K562 (cell line): ENCODE measurements around the gene PPP1CB. TPM values are rescaled to one million over a fixed set of nuclear protein-coding genes. Genes with fewer than 3 reads are reported as not detected.
A peak's percentile ranks its signal among the peaks of the same experiment; 100 is the strongest.

Experiments used
- ARID1B ChIP-seq: fragments of 450-650 bp; IDR thresholded peaks from 2 replicates; pipeline ENCODE4 v1.6.1; 2016; ENCODE audit warnings: antibody characterized with exemption, mild to moderate bottlenecking, inconsistent platforms
- EHMT2 ChIP-seq: fragments of 450-650 bp; IDR thresholded peaks from 2 replicates; pipeline ENCODE4 v1.6.1; 2018; ENCODE audit warnings: antibody characterized with exemption
- KDM2B ChIP-seq: fragments of 250-450 bp; sonication (Bioruptor Pico); IDR thresholded peaks from 2 replicates; pipeline ENCODE4 v1.8.0; 2021; ENCODE audit warnings: mild to moderate bottlenecking, moderate library complexity
- NBN ChIP-seq: fragments of 450-650 bp; IDR thresholded peaks from 2 replicates; pipeline ENCODE4 v1.6.1; 2016; ENCODE audit warnings: low read depth, mild to moderate bottlenecking
- SMARCA4 ChIP-seq: fragments of 450-650 bp; IDR thresholded peaks from 2 replicates; pipeline ENCODE4 v1.6.1; 2016
- TAL1 ChIP-seq: fragments of 450-650 bp; IDR thresholded peaks from 2 replicates; pipeline ENCODE4 v1.6.1; 2016; ENCODE audit warnings: mild to moderate bottlenecking
- TCF3 ChIP-seq: sonication (generic); formaldehyde crosslinking; IDR thresholded peaks from 2 replicates; pipeline ENCODE4 v1.4.0; 2020; ENCODE audit warnings: mild to moderate bottlenecking, missing genetic modification reagents
- TEAD4 ChIP-seq, 2 experiments: sonication (generic) in 1 of 2; formaldehyde crosslinking in 1 of 2; IDR thresholded peaks; 2 replicates each; pipeline versions ENCODE4 v1.6.1 to v1.8.0; 2012 to 2022; ENCODE audit warnings: borderline replicate concordance in 1 of 2, inconsistent platforms in 1 of 2, low read length in 1 of 2, mild to moderate bottlenecking in 1 of 2, missing genetic modification reagents in 1 of 2
- YBX1 ChIP-seq: fragments of 450-650 bp; IDR thresholded peaks from 2 replicates; pipeline ENCODE4 v1.7.1; 2016; ENCODE audit warnings: mild to moderate bottlenecking
- ZFP30 ChIP-seq: fragments of 250-450 bp; sonication (Bioruptor Pico); IDR thresholded peaks from 2 replicates; pipeline ENCODE4 v1.8.0; 2022; ENCODE audit warnings: moderate library complexity, mild to moderate bottlenecking, inconsistent platforms, borderline replicate concordance
- ZNF707 ChIP-seq: fragments of 250-450 bp; sonication (Bioruptor Pico); conservative IDR thresholded peaks from 2 replicates; pipeline ENCODE4 v1.8.0; 2022; ENCODE audit warnings: inconsistent platforms, mild to moderate bottlenecking, moderate library complexity
- ZSCAN29 ChIP-seq: fragments of 450-650 bp; IDR thresholded peaks from 2 replicates; pipeline ENCODE4 v1.6.1; 2017
- polyA plus RNA-seq, 8 experiments: library from polyadenylated mRNA; depleted of rRNA in 4 of 8; stranded (reverse) in 5 of 8; unstranded in 3 of 8; fragments of >200 nt; fragmentation: Nextera tagmentation in 2 of 8; fragmentation: Illumina TruSeq in 1 of 8; extraction: Ambion mirVana in 2 of 8; extraction: Trizol in 1 of 8; gene quantifications; 2 replicates each; pipeline versions ENCODE4 v1.2.1 to v1.2.3, GENCODE V29; 2011 to 2014; ENCODE audit warnings: inconsistent platforms in 1 of 8, missing spikeins in 1 of 8
- total RNA-seq, 7 experiments: library from RNA; depleted of rRNA in 6 of 7; stranded (reverse); fragments of >200 nt in 6 of 7; fragmentation: Illumina TruSeq in 2 of 7; extraction: Trizol in 2 of 7; gene quantifications; 2 replicates each; pipeline versions ENCODE4 v1.2.1 to v1.2.3, GENCODE V29; 2011 to 2021; ENCODE audit warnings: low replicate concordance in 1 of 7
- TF ChIP-seq, protein P1 (sequence below): fragments of 450-650 bp; IDR thresholded peaks from 2 replicates; pipeline ENCODE4 v1.6.1; 2016

The PPP1CB gene
- total and polyA plus RNA-seq, 9 of the 15 experiments (the other 6 are each of a cell fraction or from before 2014, with no cell fraction given), result 25.6 to 118 (median 58.9) TPM

- TF ChIP-seq YBX1 (no peak), TEAD4 (IDR thresholded peaks at IDR 0.05; ENCODE audit: low read length) (0 out of 2 replicates have a peak, but pooled peaks have one; percentile 17), TEAD4 (CRISPR knock-in tag; IDR thresholded peaks at IDR 0.05; ENCODE audit: borderline replicate concordance) (no peak), EHMT2 (no peak), ARID1B (peak; percentile 48; the same call in 1 of the 2 replicates), KDM2B (no peak), ZNF707 (no peak), SMARCA4 (peak; percentile 31; the same call in 1 of the 2 replicates), TCF3 (CRISPR knock-in tag) (peak; percentile 47), ZSCAN29 (no peak), ZFP30 (CRISPR knock-in tag) (no peak), TAL1 (peak; percentile 33), NBN (no peak)
- TF ChIP-seq, protein P1, sequence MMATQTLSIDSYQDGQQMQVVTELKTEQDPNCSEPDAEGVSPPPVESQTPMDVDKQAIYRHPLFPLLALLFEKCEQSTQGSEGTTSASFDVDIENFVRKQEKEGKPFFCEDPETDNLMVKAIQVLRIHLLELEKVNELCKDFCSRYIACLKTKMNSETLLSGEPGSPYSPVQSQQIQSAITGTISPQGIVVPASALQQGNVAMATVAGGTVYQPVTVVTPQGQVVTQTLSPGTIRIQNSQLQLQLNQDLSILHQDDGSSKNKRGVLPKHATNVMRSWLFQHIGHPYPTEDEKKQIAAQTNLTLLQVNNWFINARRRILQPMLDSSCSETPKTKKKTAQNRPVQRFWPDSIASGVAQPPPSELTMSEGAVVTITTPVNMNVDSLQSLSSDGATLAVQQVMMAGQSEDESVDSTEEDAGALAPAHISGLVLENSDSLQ, result peak; percentile 38
- TF ChIP-seq, all 486 proteins: peak for 12
Measured at GRCh38 chr2:28710545-28710944, 41.1 kb upstream of the PPP1CB start (continued).
